Measurements from ENCODE around the gene TMEM255B. TPM values are rescaled to one million over a fixed set of nuclear protein-coding genes. Genes with fewer than 3 reads are reported as not detected.
A peak's percentile ranks its signal among the peaks of the same experiment; 100 is the strongest.

Gene TMEM255B
- total RNA-seq, 1 donor from 2014 or later = 13.8 TPM

- peaks cover 23% of the 10 kb centered on the region for H3K9me3 Mint-ChIP-seq (ENCODE audit: unreplicated experiment)
- no peak for TF ChIP-seq CTCF (IDR thresholded peaks at IDR 0.05; ENCODE audit: partially characterized antibody, unreplicated experiment)
- H3K27me3 Mint-ChIP-seq (ENCODE audit: unreplicated experiment) = peaks cover 14% of the 10 kb centered on the region
- no peak for DNase-seq
- H3K4me3 Mint-ChIP-seq (ENCODE audit: unreplicated experiment) = peak overlapping the region; percentile 91
- H3K27ac Mint-ChIP-seq (ENCODE audit: unreplicated experiment) = peak overlapping the region; percentile 72
- peaks cover 12% of the 10 kb centered on the region for H3K4me1 Mint-ChIP-seq (ENCODE audit: low read depth, unreplicated experiment)
- peaks cover 4% of the 10 kb centered on the region for H3K36me3 Mint-ChIP-seq (ENCODE audit: unreplicated experiment)
Observed at GRCh38 chr13:113862191-113862930, 103.3 kb downstream of the TMEM255B start.

GRCh38 chr13:113862931-113863523 lies 104.0 kb downstream of the TMEM255B start:
- H3K27me3 Mint-ChIP-seq (ENCODE audit: unreplicated experiment) = peaks cover 14% of the 10 kb centered on the region
- DNase-seq = peak; percentile 54
- no peak overlapping the region for H3K27ac Mint-ChIP-seq (ENCODE audit: unreplicated experiment)
- no peak for TF ChIP-seq CTCF (IDR thresholded peaks at IDR 0.05; ENCODE audit: partially characterized antibody, unreplicated experiment)
- H3K9me3 Mint-ChIP-seq (ENCODE audit: unreplicated experiment) = peaks cover 23% of the 10 kb centered on the region
- H3K4me3 Mint-ChIP-seq (ENCODE audit: unreplicated experiment) = peak overlapping the region; percentile 57
- peaks cover 4% of the 10 kb centered on the region for H3K36me3 Mint-ChIP-seq (ENCODE audit: unreplicated experiment)
- H3K4me1 Mint-ChIP-seq (ENCODE audit: low read depth, unreplicated experiment) = peaks cover 13% of the 10 kb centered on the region

DNA sequence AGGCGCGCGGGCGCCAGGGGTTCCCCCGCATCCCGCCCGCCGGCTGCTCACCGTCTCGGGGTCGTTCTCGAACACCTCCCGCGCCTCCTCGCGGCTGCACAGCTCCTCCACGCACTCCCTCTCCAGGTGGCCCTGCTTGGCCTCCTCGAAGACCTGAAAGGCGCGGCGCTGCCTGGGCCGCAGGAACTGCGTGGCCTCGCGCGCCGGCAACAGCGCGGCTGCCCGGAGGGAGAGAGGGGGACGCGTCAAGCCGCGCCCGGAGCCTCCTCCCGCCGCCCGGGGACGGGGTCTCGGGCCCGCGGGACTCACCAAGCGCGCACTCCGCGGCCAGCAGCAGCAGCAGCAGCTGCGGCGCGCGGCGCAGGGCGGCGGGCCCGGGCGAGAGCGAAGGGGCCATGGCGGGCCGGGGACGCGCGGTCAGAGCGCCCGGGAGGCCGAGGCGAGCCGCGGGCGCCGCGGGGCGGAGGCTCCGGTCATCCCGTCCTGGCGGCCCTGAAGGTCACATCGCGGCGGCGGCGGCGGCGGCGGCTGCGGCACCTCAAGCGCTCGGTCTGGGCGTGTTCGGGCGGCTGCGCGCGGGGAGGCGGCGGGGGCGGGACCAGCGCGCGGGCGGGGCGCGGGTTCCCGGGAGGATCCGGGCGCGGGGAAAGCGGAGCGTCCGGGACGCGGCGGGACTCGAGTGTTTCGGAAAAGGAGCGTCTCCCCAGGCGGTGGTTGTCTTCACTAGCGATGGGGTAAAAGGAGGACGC lies 104.7 kb downstream of the TMEM255B start, which contains the start of gene GAS6:
GAS6 (minus strand) TSS at position 553 of the 749 bp plus-strand sequence; CDS start at position 397, 156 bp downstream.
- peaks cover 20% of the 10 kb centered on the region for H3K9me3 Mint-ChIP-seq (ENCODE audit: unreplicated experiment)
- H3K36me3 Mint-ChIP-seq (ENCODE audit: unreplicated experiment) = peaks cover 6% of the 10 kb centered on the region
- TF ChIP-seq CTCF (IDR thresholded peaks at IDR 0.05; ENCODE audit: partially characterized antibody, unreplicated experiment) = no peak
- H3K4me1 Mint-ChIP-seq (ENCODE audit: low read depth, unreplicated experiment) = peaks cover 14% of the 10 kb centered on the region
- H3K4me3 Mint-ChIP-seq (ENCODE audit: unreplicated experiment) = peak within 1 kb of the TSS; percentile 89
- peak; percentile 70 for DNase-seq
- H3K27me3 Mint-ChIP-seq (ENCODE audit: unreplicated experiment) = peaks cover 11% of the 10 kb centered on the region
- peak within 1 kb of the TSS; percentile 77 for H3K27ac Mint-ChIP-seq (ENCODE audit: unreplicated experiment)

- peaks cover 9% of the 10 kb centered on the region for H3K36me3 Mint-ChIP-seq (ENCODE audit: unreplicated experiment)
- H3K27ac Mint-ChIP-seq (ENCODE audit: unreplicated experiment) = peak overlapping the region; percentile 77
- peaks cover 11% of the 10 kb centered on the region for H3K27me3 Mint-ChIP-seq (ENCODE audit: unreplicated experiment)
- peaks cover 14% of the 10 kb centered on the region for H3K4me1 Mint-ChIP-seq (ENCODE audit: low read depth, unreplicated experiment)
- TF ChIP-seq CTCF (IDR thresholded peaks at IDR 0.05; ENCODE audit: partially characterized antibody, unreplicated experiment) = no peak
- H3K4me3 Mint-ChIP-seq (ENCODE audit: unreplicated experiment) = peak overlapping the region; percentile 89
- peaks cover 17% of the 10 kb centered on the region for H3K9me3 Mint-ChIP-seq (ENCODE audit: unreplicated experiment)
- no peak for DNase-seq
Observed at GRCh38 chr13:113864273-113864890, 105.4 kb downstream of the TMEM255B start.

All from glutamatergic neuron (in vitro differentiated cells).